Hematopoietic multipotent progenitor cell treated with erythropoietin and hydrocortisone succinate and interleukin-3 and kit ligand, for 6 days (in vitro differentiated cells): ENCODE data around the gene ZC3H10.
"Not testable (repeated sequence)": the region's sequence is repeated elsewhere in the genome, so short reads cannot be mapped to it uniquely, and the experiment has no call there.

ENCODE experiments used
- DNase-seq: peaks from one replicate; pipeline ENCODE4 v3.0.0-alpha.2; 2015

ZC3H10 gene

GRCh38 chr12:56103066-56103711, 14.9 kb upstream of the ZC3H10 start:
- DNase-seq, result no peak

- no peak for DNase-seq
Measured at GRCh38 chr12:56103823-56104108, 14.3 kb upstream of the ZC3H10 start.

- DNase-seq, result peak; percentile 99
Measured at GRCh38 chr12:56104109-56104814, 13.8 kb upstream of the ZC3H10 start, which contains the start of gene PA2G4. TSS of gene PA2G4 (plus strand) at chr12:56104559. CDS start at chr12:56104738, 179 bp downstream.

GRCh38 chr12:56104815-56105608, 13.1 kb upstream of the ZC3H10 start:
- peak; percentile 65 for DNase-seq

- no peak for DNase-seq
Measured at GRCh38 chr12:56105609-56105902, 12.5 kb upstream of the ZC3H10 start.

- DNase-seq, result no peak
Measured at GRCh38 chr12:56107242-56107641, 10.8 kb upstream of the ZC3H10 start.

- no peak for DNase-seq
Measured at GRCh38 chr12:56110571-56110970, 7.5 kb upstream of the ZC3H10 start.

- DNase-seq, result no peak
Measured at GRCh38 chr12:56114084-56114483, 4.0 kb upstream of the ZC3H10 start.

- no peak for DNase-seq
Measured at GRCh38 chr12:56115329-56115728, 2.7 kb upstream of the ZC3H10 start.

- peak; percentile 98 for DNase-seq
Measured at GRCh38 chr12:56116267-56117081, 1.6 kb upstream of the ZC3H10 start, which contains the start of gene RPL41. TSS of gene RPL41 (plus strand) at chr12:56116633.

GRCh38 chr12:56117082-56117706, 872 bp upstream of the ZC3H10 start:
- DNase-seq, result not testable (repeated sequence)

- DNase-seq, result no peak
Measured at GRCh38 chr12:56118688-56119357, 757 bp downstream of the ZC3H10 start.

GRCh38 chr12:56119361-56119796, 1.3 kb downstream of the ZC3H10 start:
- peak; percentile 95 for DNase-seq

- DNase-seq, result no peak
Measured at GRCh38 chr12:56120158-56120846, 2.2 kb downstream of the ZC3H10 start.

GRCh38 chr12:56121204-56121870, 3.3 kb downstream of the ZC3H10 start:
- no peak for DNase-seq

- no peak for DNase-seq
Measured at GRCh38 chr12:56122637-56123036, 4.6 kb downstream of the ZC3H10 start.

- DNase-seq, result no peak
Measured at GRCh38 chr12:56124133-56124532, 6.1 kb downstream of the ZC3H10 start.

GRCh38 chr12:56126732-56127239, 8.7 kb downstream of the ZC3H10 start:
- peak; percentile 85 for DNase-seq

GRCh38 chr12:56127485-56127887, 9.4 kb downstream of the ZC3H10 start:
- no peak for DNase-seq

- DNase-seq, result peak; percentile 100
Measured at GRCh38 chr12:56127888-56128669, 10.0 kb downstream of the ZC3H10 start, which contains the start of gene ESYT1. TSS of gene ESYT1 (plus strand) at chr12:56128267. CDS start at chr12:56128320, 53 bp downstream.
